ENCODE results near the gene ACSS3. TPM values are rescaled to one million over a fixed set of nuclear protein-coding genes. Genes with fewer than 3 reads are reported as not detected.

Gene ACSS3
- total RNA-seq, 2 experiments from 2014 or later: not detected

- Mint-ChIP-seq H3K4me1 (ENCODE audit: low read depth) (no peaks in the 10 kb centered on the region), H3K9me3 (no peaks in the 10 kb centered on the region), H3K27ac (no peak overlapping the region), H3K36me3 (ENCODE audit: low read depth) (no peaks in the 10 kb centered on the region), H3K4me3 (no peak overlapping the region), H3K27me3 (no peaks in the 10 kb centered on the region)
- TF ChIP-seq, protein P1, sequence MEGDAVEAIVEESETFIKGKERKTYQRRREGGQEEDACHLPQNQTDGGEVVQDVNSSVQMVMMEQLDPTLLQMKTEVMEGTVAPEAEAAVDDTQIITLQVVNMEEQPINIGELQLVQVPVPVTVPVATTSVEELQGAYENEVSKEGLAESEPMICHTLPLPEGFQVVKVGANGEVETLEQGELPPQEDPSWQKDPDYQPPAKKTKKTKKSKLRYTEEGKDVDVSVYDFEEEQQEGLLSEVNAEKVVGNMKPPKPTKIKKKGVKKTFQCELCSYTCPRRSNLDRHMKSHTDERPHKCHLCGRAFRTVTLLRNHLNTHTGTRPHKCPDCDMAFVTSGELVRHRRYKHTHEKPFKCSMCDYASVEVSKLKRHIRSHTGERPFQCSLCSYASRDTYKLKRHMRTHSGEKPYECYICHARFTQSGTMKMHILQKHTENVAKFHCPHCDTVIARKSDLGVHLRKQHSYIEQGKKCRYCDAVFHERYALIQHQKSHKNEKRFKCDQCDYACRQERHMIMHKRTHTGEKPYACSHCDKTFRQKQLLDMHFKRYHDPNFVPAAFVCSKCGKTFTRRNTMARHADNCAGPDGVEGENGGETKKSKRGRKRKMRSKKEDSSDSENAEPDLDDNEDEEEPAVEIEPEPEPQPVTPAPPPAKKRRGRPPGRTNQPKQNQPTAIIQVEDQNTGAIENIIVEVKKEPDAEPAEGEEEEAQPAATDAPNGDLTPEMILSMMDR (IDR thresholded peaks at IDR 0.05): no peak
- DNase-seq: no peak
- Histone ChIP-seq H3K27me3 (ENCODE audit: control insufficient read depth in 1 of 2, insufficient read depth in 2 of 2, low read length in 2 of 2) (no peaks in the 10 kb centered on the region), H3K4me1 (ENCODE audit: insufficient read depth, low read length) (no peaks in the 10 kb centered on the region), H3K27ac (ENCODE audit: low read depth in 1 of 2, low read length in 2 of 2) (no peak overlapping the region), H3K4me3 (ENCODE audit: low read length) (no peak overlapping the region), H3K9me3 (ENCODE audit: control insufficient read depth in 1 of 2, insufficient read depth in 1 of 2, low read length in 2 of 2) (no peaks in the 10 kb centered on the region), H3K36me3 (ENCODE audit: insufficient read depth, low read length) (no peaks in the 10 kb centered on the region)
- CTCF ChIA-PET: no interaction called here
- POLR2A ChIA-PET: no interaction called here
- intact Hi-C loops (cut with DNase I, micrococcal nuclease): no loop called here
- ATAC-seq (ENCODE audit: poor library complexity): no peak
Measured at GRCh38 chr12:81261508-81262207, 183.8 kb downstream of the ACSS3 start.

DNA sequence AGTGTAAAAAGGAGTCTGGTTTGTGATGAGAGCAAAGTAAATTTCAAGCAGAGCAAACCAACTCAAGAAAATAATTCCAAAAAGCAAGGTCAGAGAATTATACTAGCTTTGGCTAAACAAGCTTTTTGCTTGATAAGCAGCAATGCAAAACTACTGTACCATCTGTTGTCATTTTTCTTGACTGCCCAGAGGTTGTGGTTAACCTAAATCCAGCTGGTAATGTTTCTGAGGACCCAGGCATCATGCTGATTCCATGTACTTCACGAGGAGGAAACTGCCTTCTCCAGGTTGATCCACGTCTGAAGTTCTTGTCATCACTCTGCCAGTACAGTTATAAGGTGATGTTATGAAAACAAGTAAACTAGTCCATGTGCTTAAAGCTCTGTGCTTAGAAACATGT is 185.2 kb downstream of the ACSS3 start:
- no peaks in the 10 kb centered on the region for H3K27me3 ChIP-seq (ENCODE audit: control insufficient read depth in 1 of 2, insufficient read depth in 2 of 2, low read length in 2 of 2)
- CTCF ChIA-PET: no interaction called here
- POLR2A ChIA-PET: no interaction called here
- no peak for DNase-seq
- H3K36me3 ChIP-seq (ENCODE audit: insufficient read depth, low read length): no peaks in the 10 kb centered on the region
- H3K4me3 ChIP-seq (ENCODE audit: low read length): no peak overlapping the region
- Mint-ChIP-seq H3K36me3 (ENCODE audit: low read depth) (no peaks in the 10 kb centered on the region), H3K9me3 (no peaks in the 10 kb centered on the region), H3K4me1 (ENCODE audit: low read depth) (no peaks in the 10 kb centered on the region), H3K27me3 (no peaks in the 10 kb centered on the region), H3K27ac (no peak overlapping the region), H3K4me3 (no peak overlapping the region)
- H3K4me1 ChIP-seq (ENCODE audit: insufficient read depth, low read length): no peaks in the 10 kb centered on the region
- no peak for ATAC-seq (ENCODE audit: poor library complexity)
- intact Hi-C loops (cut with DNase I, micrococcal nuclease): no loop called here
- H3K27ac ChIP-seq (ENCODE audit: low read depth in 1 of 2, low read length in 2 of 2): no peak overlapping the region
- H3K9me3 ChIP-seq (ENCODE audit: control insufficient read depth in 1 of 2, insufficient read depth in 1 of 2, low read length in 2 of 2): no peaks in the 10 kb centered on the region
- TF ChIP-seq, protein P1 (IDR thresholded peaks at IDR 0.05): no peak

DNA sequence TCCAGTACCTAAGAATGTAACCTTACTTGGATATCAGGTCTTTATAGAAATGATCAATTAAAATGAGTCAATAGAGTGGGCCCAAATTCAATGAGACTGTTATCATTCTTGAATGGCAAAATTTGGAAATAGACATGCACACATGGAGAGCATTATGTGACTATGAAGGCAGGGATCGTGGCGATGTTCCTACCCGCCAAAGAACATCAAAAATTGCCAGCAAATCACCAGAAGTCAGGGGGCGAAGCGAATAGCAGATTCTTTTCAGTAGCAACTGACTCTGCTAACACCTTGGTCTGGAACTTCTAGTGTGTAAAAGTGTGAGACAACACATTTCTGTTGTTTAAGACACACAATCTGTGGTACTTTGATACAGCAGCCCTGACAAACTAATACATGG is 192.5 kb downstream of the ACSS3 start:
- Histone ChIP-seq H3K9me3 (ENCODE audit: control insufficient read depth in 1 of 2, insufficient read depth in 1 of 2, low read length in 2 of 2) (no peaks in the 10 kb centered on the region), H3K27me3 (ENCODE audit: control insufficient read depth in 1 of 2, insufficient read depth in 2 of 2, low read length in 2 of 2) (no peaks in the 10 kb centered on the region), H3K4me3 (ENCODE audit: low read length) (no peak overlapping the region), H3K4me1 (ENCODE audit: insufficient read depth, low read length) (no peaks in the 10 kb centered on the region), H3K27ac (ENCODE audit: low read depth in 1 of 2, low read length in 2 of 2) (no peak overlapping the region), H3K36me3 (ENCODE audit: insufficient read depth, low read length) (no peaks in the 10 kb centered on the region)
- intact Hi-C loops (cut with DNase I, micrococcal nuclease): no loop called here
- Mint-ChIP-seq H3K27ac (no peak overlapping the region), H3K4me3 (no peak overlapping the region), H3K36me3 (ENCODE audit: low read depth) (no peaks in the 10 kb centered on the region), H3K4me1 (ENCODE audit: low read depth) (no peaks in the 10 kb centered on the region), H3K9me3 (no peaks in the 10 kb centered on the region), H3K27me3 (no peaks in the 10 kb centered on the region)
- TF ChIP-seq, protein P1 (IDR thresholded peaks at IDR 0.05): no peak
- POLR2A ChIA-PET: no interaction called here
- CTCF ChIA-PET: no interaction called here
- DNase-seq (no peak), ATAC-seq (ENCODE audit: poor library complexity) (no peak)

Data from CD4-positive, alpha-beta T cell (primary cell).